H9 (cell line): ENCODE results near the gene CDCA3. TPM values are rescaled to one million over a fixed set of nuclear protein-coding genes. Genes with fewer than 3 reads are reported as not detected.

Experiments
- DNase-seq: peaks from one replicate; pipeline ENCODE4 v3.0.0-alpha.2; 2017
- H2AFZ ChIP-seq: one replicate; pipeline ENCODE4 v1.6.1; 2013; ENCODE audit warnings: mild to moderate bottlenecking, low read length, control low read depth, moderate library complexity
- H2AK5ac ChIP-seq: 2 replicates; pipeline ENCODE4 v1.6.1; 2013; ENCODE audit warnings: low read length, control low read depth, mixed read lengths; ENCODE audit not compliant: insufficient read length
- H2BK120ac ChIP-seq: one replicate; pipeline ENCODE4 v1.6.1; 2013; ENCODE audit warnings: low read depth, mild to moderate bottlenecking, low read length, control low read depth, inconsistent platforms; ENCODE audit not compliant: poor library complexity, severe bottlenecking
- H2BK12ac ChIP-seq: 2 replicates; pipeline ENCODE4 v1.6.1; 2013; ENCODE audit warnings: low read length, control low read depth, mixed read lengths, low read depth; ENCODE audit not compliant: insufficient read length
- H2BK15ac ChIP-seq: 2 replicates; pipeline ENCODE4 v1.6.1; 2013; ENCODE audit warnings: low read depth, low read length, control low read depth
- H2BK20ac ChIP-seq: one replicate; pipeline ENCODE4 v1.6.1; 2013; ENCODE audit warnings: low read depth, mild to moderate bottlenecking, low read length, control low read depth, inconsistent platforms; ENCODE audit not compliant: poor library complexity, severe bottlenecking
- H2BK5ac ChIP-seq: 2 replicates; pipeline ENCODE4 v1.6.1; 2013; ENCODE audit warnings: low read length, control low read depth, mixed read lengths; ENCODE audit not compliant: insufficient read length
- H3K14ac ChIP-seq: 2 replicates; pipeline ENCODE4 v1.6.1; 2013; ENCODE audit warnings: low read length, control low read depth; ENCODE audit not compliant: insufficient read depth
- H3K18ac ChIP-seq: 2 replicates; pipeline ENCODE4 v1.6.1; 2013; ENCODE audit warnings: low read depth, mild to moderate bottlenecking, mixed read lengths, low read length, control low read depth; ENCODE audit not compliant: insufficient read length
- H3K23ac ChIP-seq: 2 replicates; pipeline ENCODE4 v1.6.1; 2013; ENCODE audit warnings: low read length, control low read depth, mixed read lengths, low read depth; ENCODE audit not compliant: insufficient read length
- H3K23me2 ChIP-seq: 2 replicates; pipeline ENCODE4 v1.6.1; 2013; ENCODE audit warnings: low read depth, mild to moderate bottlenecking, mixed read lengths, low read length, control low read depth; ENCODE audit not compliant: insufficient read length, poor library complexity, severe bottlenecking
- H3K27ac ChIP-seq: 2 replicates; pipeline ENCODE4 v1.5.1; 2013; ENCODE audit warnings: low read length, control low read depth, mixed read lengths, low read depth; ENCODE audit not compliant: insufficient read length
- H3K27me3 ChIP-seq: 2 replicates; pipeline ENCODE4 v1.6.1; 2013; ENCODE audit warnings: low read length, control low read depth, inconsistent platforms; ENCODE audit not compliant: insufficient read depth
- H3K4ac ChIP-seq: 2 replicates; pipeline ENCODE4 v1.6.1; 2013; ENCODE audit warnings: low read depth, mild to moderate bottlenecking, control low read depth, inconsistent platforms, low read length, moderate library complexity
- H3K4me1 ChIP-seq: 2 replicates; pipeline ENCODE4 v1.6.1; 2013; ENCODE audit warnings: low read length, control low read depth, inconsistent platforms; ENCODE audit not compliant: insufficient read depth
- H3K4me2 ChIP-seq: 2 replicates; pipeline ENCODE4 v1.6.1; 2013; ENCODE audit warnings: low read length, control low read depth, mixed read lengths; ENCODE audit not compliant: insufficient read length, insufficient read depth
- H3K56ac ChIP-seq: 2 replicates; pipeline ENCODE4 v1.6.1; 2013; ENCODE audit warnings: low read depth, mild to moderate bottlenecking, mixed read lengths, low read length, control low read depth; ENCODE audit not compliant: insufficient read length
- H3K79me1 ChIP-seq: 2 replicates; pipeline ENCODE4 v1.6.1; 2013; ENCODE audit warnings: low read depth, mild to moderate bottlenecking, moderate library complexity, low read length, control low read depth, inconsistent platforms; ENCODE audit not compliant: insufficient read depth, poor library complexity, severe bottlenecking
- H3K79me2 ChIP-seq: 2 replicates; pipeline ENCODE4 v1.6.1; 2013; ENCODE audit warnings: low read length, control low read depth, inconsistent platforms; ENCODE audit not compliant: insufficient read depth
- H3K9ac ChIP-seq: 2 replicates; pipeline ENCODE4 v1.6.1; 2013; ENCODE audit warnings: low read length, control low read depth, mixed read lengths; ENCODE audit not compliant: insufficient read length; ENCODE audit errors: extremely low read depth
- H3K9me3 ChIP-seq: one replicate; pipeline ENCODE4 v1.6.1; 2013; ENCODE audit warnings: low read depth, low read length, inconsistent platforms; ENCODE audit not compliant: control insufficient read depth
- H3T11ph ChIP-seq: one replicate; pipeline ENCODE4 v1.6.1; 2013; ENCODE audit warnings: mild to moderate bottlenecking, low read length, control low read depth, inconsistent platforms
- H4K20me1 ChIP-seq: one replicate; pipeline ENCODE4 v1.6.1; 2013; ENCODE audit not compliant: control insufficient read depth, insufficient read length, insufficient read depth
- H4K5ac ChIP-seq: 2 replicates; pipeline ENCODE4 v1.6.1; 2013; ENCODE audit warnings: low read depth, mild to moderate bottlenecking, mixed read lengths, low read length, control low read depth; ENCODE audit not compliant: insufficient read length
- H4K8ac ChIP-seq: replicated peaks from 2 replicates; pipeline ENCODE4 v1.6.1; 2013; ENCODE audit warnings: low read length, control low read depth, mixed read lengths, low read depth; ENCODE audit not compliant: insufficient read length
- H4K91ac ChIP-seq: 2 replicates; pipeline ENCODE4 v1.6.1; 2013; ENCODE audit warnings: low read depth, mild to moderate bottlenecking, moderate library complexity, mixed read lengths, low read length, control low read depth; ENCODE audit not compliant: insufficient read length
- H3K27ac Mint-ChIP-seq, 3 experiments: 2 replicates in 2 of 3; 3 replicates in 1 of 3; pipeline ENCODE4 v1.8.0; 2020 to 2021; ENCODE audit warnings: mixed read lengths in 3 of 3, mild to moderate bottlenecking in 1 of 3, moderate library complexity in 1 of 3
- H3K27me3 Mint-ChIP-seq: 2 replicates; pipeline ENCODE4 v1.8.0; 2021; ENCODE audit warnings: low read depth, mild to moderate bottlenecking, moderate library complexity, mixed read lengths
- H3K36me3 Mint-ChIP-seq, 3 experiments: 2 replicates in 2 of 3; 3 replicates in 1 of 3; pipeline ENCODE4 v1.8.0; 2020 to 2021; ENCODE audit warnings: low read depth in 3 of 3, mixed read lengths in 3 of 3; ENCODE audit not compliant: insufficient read depth in 1 of 3
- H3K4me1 Mint-ChIP-seq, 2 experiments: 2 replicates each; pipeline ENCODE4 v1.8.0; 2020; ENCODE audit warnings: mixed read lengths in 2 of 2
- H3K4me3 Mint-ChIP-seq, 2 experiments: 2 replicates in 1 of 2; 3 replicates in 1 of 2; pipeline ENCODE4 v1.8.0; 2020 to 2021; ENCODE audit warnings: mild to moderate bottlenecking in 2 of 2, mixed read lengths in 2 of 2, moderate library complexity in 1 of 2
- H3K9me3 Mint-ChIP-seq, 2 experiments: 2 replicates in 1 of 2; 3 replicates in 1 of 2; pipeline ENCODE4 v1.8.0; 2020; ENCODE audit warnings: mild to moderate bottlenecking in 2 of 2, mixed read lengths in 2 of 2, moderate library complexity in 1 of 2
- WGBS: extraction: QIAGEN DNeasy Blood & Tissue Kit; methylation state at CpG from one replicate; pipeline ENCODE4 v1.1.7; 2013; ENCODE audit warnings: missing lambda C conversion rate, low lambda C conversion rate, mixed read lengths; ENCODE audit not compliant: insufficient read length; ENCODE audit errors: extremely low coverage; 5-methylcytosine and 5-hydroxymethylcytosine counted together
- total RNA-seq: library from RNA; stranded (reverse); gene quantifications from 2 replicates; pipeline ENCODE4 v1.2.1, GENCODE V29; 2021
- TF ChIP-seq, protein P1 (sequence below): fragments of 200-600 bp; sonication (generic); conservative IDR thresholded peaks from 3 replicates; pipeline ENCODE4 v1.8.0; 2021; ENCODE audit warnings: antibody characterized with exemption, mild to moderate bottlenecking

Gene CDCA3
- total RNA-seq, 1 experiment from 2014 or later, result 45.1 TPM

DNA sequence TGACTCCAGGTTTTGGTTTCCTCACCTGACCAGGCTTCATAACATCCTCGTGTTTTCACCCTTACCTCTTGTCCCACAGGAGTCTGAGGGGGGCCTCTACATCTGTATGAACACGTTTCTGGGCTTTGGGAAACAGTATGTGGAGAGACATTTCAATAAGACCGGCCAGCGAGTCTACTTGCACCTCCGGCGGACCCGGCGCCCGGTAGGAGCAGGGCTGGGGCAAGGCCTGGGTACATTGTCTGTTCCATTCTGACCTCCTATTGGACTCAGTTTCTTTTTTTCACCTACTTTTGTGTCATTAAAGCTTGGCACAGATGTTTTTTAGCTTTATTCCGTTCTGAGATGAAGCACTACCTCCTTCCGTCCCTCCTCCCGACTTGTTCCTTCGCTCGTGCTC is 4.2 kb upstream of the CDCA3 start:
- Histone ChIP-seq H2AFZ (no peak overlapping the region), H2BK15ac (no peak overlapping the region), H2BK20ac (no peak overlapping the region), H3K23me2 (peaks cover 16% of the 10 kb centered on the region), H4K91ac (no peak overlapping the region), H3K27me3 (no peaks in the 10 kb centered on the region), H3K4ac (no peak overlapping the region), H3K23ac (no peak overlapping the region), H3K4me2 (no peak overlapping the region), H2AK5ac (no peak overlapping the region), H3K4me1 (no peaks in the 10 kb centered on the region; the same call in 1 of the 2 replicates), H3K79me2 (peaks cover 5% of the 10 kb centered on the region; the same call in 1 of the 2 replicates), H4K20me1 (peaks cover 2% of the 10 kb centered on the region), H4K5ac (no peak overlapping the region), H2BK120ac (no peak overlapping the region), H4K8ac (no peak overlapping the region), H2BK5ac (no peak overlapping the region), H3K9ac (no peak overlapping the region), H3K18ac (no peak overlapping the region), H3K27ac (no peak overlapping the region), H3K9me3 (no peaks in the 10 kb centered on the region), H3K79me1 (no peaks in the 10 kb centered on the region), H3K56ac (no peak overlapping the region), H2BK12ac (no peak overlapping the region), H3K14ac (no peak overlapping the region), H3T11ph (no peak overlapping the region)
- Mint-ChIP-seq H3K4me1 (peaks cover 17 to 18% of the 10 kb centered on the region in 2 experiments), H3K27ac (no peak overlapping the region), H3K4me3 (no peak overlapping the region), H3K9me3 (no peaks in the 10 kb centered on the region; a peak in 1 of 5 replicates), H3K27me3 (no peaks in the 10 kb centered on the region), H3K36me3 (peaks cover 29 to 60% (median 57%) of the 10 kb centered on the region in 3 experiments; a peak in 6 of 7 replicates)
- TF ChIP-seq, protein P1, sequence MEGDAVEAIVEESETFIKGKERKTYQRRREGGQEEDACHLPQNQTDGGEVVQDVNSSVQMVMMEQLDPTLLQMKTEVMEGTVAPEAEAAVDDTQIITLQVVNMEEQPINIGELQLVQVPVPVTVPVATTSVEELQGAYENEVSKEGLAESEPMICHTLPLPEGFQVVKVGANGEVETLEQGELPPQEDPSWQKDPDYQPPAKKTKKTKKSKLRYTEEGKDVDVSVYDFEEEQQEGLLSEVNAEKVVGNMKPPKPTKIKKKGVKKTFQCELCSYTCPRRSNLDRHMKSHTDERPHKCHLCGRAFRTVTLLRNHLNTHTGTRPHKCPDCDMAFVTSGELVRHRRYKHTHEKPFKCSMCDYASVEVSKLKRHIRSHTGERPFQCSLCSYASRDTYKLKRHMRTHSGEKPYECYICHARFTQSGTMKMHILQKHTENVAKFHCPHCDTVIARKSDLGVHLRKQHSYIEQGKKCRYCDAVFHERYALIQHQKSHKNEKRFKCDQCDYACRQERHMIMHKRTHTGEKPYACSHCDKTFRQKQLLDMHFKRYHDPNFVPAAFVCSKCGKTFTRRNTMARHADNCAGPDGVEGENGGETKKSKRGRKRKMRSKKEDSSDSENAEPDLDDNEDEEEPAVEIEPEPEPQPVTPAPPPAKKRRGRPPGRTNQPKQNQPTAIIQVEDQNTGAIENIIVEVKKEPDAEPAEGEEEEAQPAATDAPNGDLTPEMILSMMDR, result no peak
- no peak for DNase-seq
- WGBS, result no CpG with 5 or more reads among the region's 14 CpGs
